Measurements from ENCODE around the gene VIT. TPM values are rescaled to one million over a fixed set of nuclear protein-coding genes. Genes with fewer than 3 reads are reported as not detected.

VIT gene
- total RNA-seq, 1 donor from 2014 or later = not detected

GRCh38 chr2:36704475-36705150 is 8.1 kb downstream of the VIT start:
- no peak overlapping the region for H3K4me3 Mint-ChIP-seq (ENCODE audit: low read depth)
- H3K27ac Mint-ChIP-seq = no peak overlapping the region
- no peaks in the 10 kb centered on the region for H3K36me3 Mint-ChIP-seq (ENCODE audit: low read depth)
- H3K4me1 Mint-ChIP-seq (ENCODE audit: low read depth) = no peaks in the 10 kb centered on the region
- no peak for DNase-seq (ENCODE audit: low spot score)
- intact Hi-C loops (cut with micrococcal nuclease) = no loop called here
- H3K27me3 Mint-ChIP-seq (ENCODE audit: low read depth) = peaks cover 2% of the 10 kb centered on the region
- no peaks in the 10 kb centered on the region for H3K9me3 Mint-ChIP-seq

GRCh38 chr2:36705326-36706020 is 9.0 kb downstream of the VIT start:
- Mint-ChIP-seq H3K27me3 (ENCODE audit: low read depth) (peaks cover 2% of the 10 kb centered on the region), H3K4me3 (ENCODE audit: low read depth) (no peak overlapping the region), H3K9me3 (peaks cover 2% of the 10 kb centered on the region), H3K27ac (no peak overlapping the region), H3K36me3 (ENCODE audit: low read depth) (no peaks in the 10 kb centered on the region), H3K4me1 (ENCODE audit: low read depth) (no peaks in the 10 kb centered on the region)
- DNase-seq (ENCODE audit: low spot score) = no peak
- intact Hi-C loops (cut with micrococcal nuclease) = no loop called here

- peaks cover 2% of the 10 kb centered on the region for H3K27me3 Mint-ChIP-seq (ENCODE audit: low read depth)
- H3K36me3 Mint-ChIP-seq (ENCODE audit: low read depth) = no peaks in the 10 kb centered on the region
- H3K4me3 Mint-ChIP-seq (ENCODE audit: low read depth) = no peak overlapping the region
- H3K9me3 Mint-ChIP-seq = peaks cover 8% of the 10 kb centered on the region
- H3K27ac Mint-ChIP-seq = no peak overlapping the region
- intact Hi-C loops (cut with micrococcal nuclease) = no loop called here
- no peak for DNase-seq (ENCODE audit: low spot score)
- H3K4me1 Mint-ChIP-seq (ENCODE audit: low read depth) = no peaks in the 10 kb centered on the region
These were observed 9.7 kb downstream of the VIT start for GRCh38 chr2:36706021-36706876.

- H3K27me3 Mint-ChIP-seq (ENCODE audit: low read depth) = no peaks in the 10 kb centered on the region
These were observed 10.5 kb downstream of the VIT start for GRCh38 chr2:36707050-36707449.

GRCh38 chr2:36708041-36708741 is 11.7 kb downstream of the VIT start:
- intact Hi-C loops (cut with micrococcal nuclease) = no loop called here
- H3K27ac Mint-ChIP-seq = no peak overlapping the region
- DNase-seq (ENCODE audit: low spot score) = no peak
- H3K4me3 Mint-ChIP-seq (ENCODE audit: low read depth) = no peak overlapping the region
- H3K36me3 Mint-ChIP-seq (ENCODE audit: low read depth) = no peaks in the 10 kb centered on the region
- peaks cover 8% of the 10 kb centered on the region for H3K9me3 Mint-ChIP-seq
- H3K27me3 Mint-ChIP-seq (ENCODE audit: low read depth) = no peaks in the 10 kb centered on the region
- no peaks in the 10 kb centered on the region for H3K4me1 Mint-ChIP-seq (ENCODE audit: low read depth)

More at GRCh38 chr2:36707050-36707449, 10.5 kb downstream of the VIT start:
- H3K4me3 Mint-ChIP-seq (ENCODE audit: low read depth) = no peak overlapping the region
- H3K27ac Mint-ChIP-seq = no peak overlapping the region
- no peaks in the 10 kb centered on the region for H3K36me3 Mint-ChIP-seq (ENCODE audit: low read depth)
- H3K9me3 Mint-ChIP-seq = peaks cover 8% of the 10 kb centered on the region
- no peaks in the 10 kb centered on the region for H3K4me1 Mint-ChIP-seq (ENCODE audit: low read depth)
- no peak for DNase-seq (ENCODE audit: low spot score)
- intact Hi-C loops (cut with micrococcal nuclease) = no loop called here

- Mint-ChIP-seq H3K27ac (no peak overlapping the region), H3K9me3 (peaks cover 8% of the 10 kb centered on the region)
These were observed 14.5 kb downstream of the VIT start for GRCh38 chr2:36710858-36711515.

GRCh38 chr2:36711741-36712314 is 15.3 kb downstream of the VIT start:
- no peaks in the 10 kb centered on the region for H3K36me3 Mint-ChIP-seq (ENCODE audit: low read depth)
- DNase-seq (ENCODE audit: low spot score) = no peak
- H3K27me3 Mint-ChIP-seq (ENCODE audit: low read depth) = no peaks in the 10 kb centered on the region
- H3K4me3 Mint-ChIP-seq (ENCODE audit: low read depth) = no peak overlapping the region
- no peak overlapping the region for H3K27ac Mint-ChIP-seq
- H3K9me3 Mint-ChIP-seq = peaks cover 8% of the 10 kb centered on the region
- no peaks in the 10 kb centered on the region for H3K4me1 Mint-ChIP-seq (ENCODE audit: low read depth)
- intact Hi-C loops (cut with micrococcal nuclease) = no loop called here

More at GRCh38 chr2:36710858-36711515, 14.5 kb downstream of the VIT start:
- H3K36me3 Mint-ChIP-seq (ENCODE audit: low read depth) = no peaks in the 10 kb centered on the region
- no peaks in the 10 kb centered on the region for H3K27me3 Mint-ChIP-seq (ENCODE audit: low read depth)
- no peak for DNase-seq (ENCODE audit: low spot score)
- no peak overlapping the region for H3K4me3 Mint-ChIP-seq (ENCODE audit: low read depth)
- H3K4me1 Mint-ChIP-seq (ENCODE audit: low read depth) = no peaks in the 10 kb centered on the region
- intact Hi-C loops (cut with micrococcal nuclease) = no loop called here

- intact Hi-C loops (cut with micrococcal nuclease) = no loop called here
- Mint-ChIP-seq H3K27me3 (ENCODE audit: low read depth) (no peaks in the 10 kb centered on the region), H3K9me3 (peaks cover 8% of the 10 kb centered on the region), H3K4me3 (ENCODE audit: low read depth) (no peak overlapping the region), H3K4me1 (ENCODE audit: low read depth) (no peaks in the 10 kb centered on the region), H3K36me3 (ENCODE audit: low read depth) (no peaks in the 10 kb centered on the region), H3K27ac (no peak overlapping the region)
- DNase-seq (ENCODE audit: low spot score) = no peak
These were observed 16.8 kb downstream of the VIT start for GRCh38 chr2:36713310-36713709.

GRCh38 chr2:36716111-36716510 is 19.6 kb downstream of the VIT start:
- DNase-seq (ENCODE audit: low spot score) = no peak
- Mint-ChIP-seq H3K9me3 (peaks cover 2% of the 10 kb centered on the region), H3K4me1 (ENCODE audit: low read depth) (no peaks in the 10 kb centered on the region), H3K27me3 (ENCODE audit: low read depth) (no peaks in the 10 kb centered on the region), H3K4me3 (ENCODE audit: low read depth) (no peak overlapping the region), H3K36me3 (ENCODE audit: low read depth) (no peaks in the 10 kb centered on the region), H3K27ac (no peak overlapping the region)
- intact Hi-C loops (cut with micrococcal nuclease) = no loop called here

GRCh38 chr2:36717603-36718266 is 21.2 kb downstream of the VIT start:
- Mint-ChIP-seq H3K27ac (no peak overlapping the region), H3K4me1 (ENCODE audit: low read depth) (no peaks in the 10 kb centered on the region), H3K36me3 (ENCODE audit: low read depth) (no peaks in the 10 kb centered on the region), H3K9me3 (no peaks in the 10 kb centered on the region), H3K27me3 (ENCODE audit: low read depth) (no peaks in the 10 kb centered on the region), H3K4me3 (ENCODE audit: low read depth) (no peak overlapping the region)
- intact Hi-C loops (cut with micrococcal nuclease) = no loop called here
- no peak for DNase-seq (ENCODE audit: low spot score)

- no peak for DNase-seq (ENCODE audit: low spot score)
- no peaks in the 10 kb centered on the region for H3K4me1 Mint-ChIP-seq (ENCODE audit: low read depth)
- no peaks in the 10 kb centered on the region for H3K36me3 Mint-ChIP-seq (ENCODE audit: low read depth)
- intact Hi-C loops (cut with micrococcal nuclease) = no loop called here
- no peaks in the 10 kb centered on the region for H3K9me3 Mint-ChIP-seq
- H3K27me3 Mint-ChIP-seq (ENCODE audit: low read depth) = no peaks in the 10 kb centered on the region
- no peak overlapping the region for H3K4me3 Mint-ChIP-seq (ENCODE audit: low read depth)
- H3K27ac Mint-ChIP-seq = no peak overlapping the region
These were observed 31.0 kb downstream of the VIT start for GRCh38 chr2:36727550-36727949.

Measured in activated T-helper 2 cell treated with anti-CD3 and anti-CD28 coated beads, Interferon-gamma antibody, Interleukin-2, Interleukin-4, amounts not matched to agents 10 μg/mL and 5 μg/mL and 100 μg/mL, durations not matched to agents 14 hours and 24 hours and 36 hours (primary cell).